HG02588 (cell line): ENCODE measurements around the gene GYPC.
"Not testable (repeated sequence)": the region's sequence is repeated elsewhere in the genome, so short reads cannot be mapped to it uniquely, and the experiment has no call there.

Experiments
- ATAC-seq: cut with Tn5 transposase; IDR thresholded peaks from one replicate; pipeline ENCODE4 v1.9.1; 2021; ENCODE audit warnings: mild to moderate bottlenecking, moderate library complexity; ENCODE audit not compliant: unreplicated experiment

GYPC gene

DNA sequence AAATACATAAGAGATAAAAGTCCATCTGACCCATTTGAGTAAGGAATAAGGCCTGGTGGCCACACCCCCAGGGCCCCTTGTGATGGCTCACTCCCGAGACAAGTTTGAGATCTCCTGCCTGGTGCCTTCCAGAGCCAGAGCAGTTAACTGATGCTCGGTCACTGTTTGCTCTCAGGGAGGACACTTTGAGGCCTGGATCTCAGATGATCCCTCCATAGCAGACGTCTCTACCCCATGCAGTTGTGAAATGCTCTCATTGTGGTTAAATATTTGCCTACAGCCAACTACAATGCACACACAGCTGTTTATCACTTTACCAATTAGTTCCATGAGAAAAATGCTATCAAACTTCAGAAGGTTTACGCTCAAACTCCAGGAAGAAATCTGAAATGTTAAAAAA is 12.3 kb downstream of the GYPC start:
- no peak for ATAC-seq

GRCh38 chr2:126669772-126670171 is 13.8 kb downstream of the GYPC start:
- ATAC-seq: no peak

DNA sequence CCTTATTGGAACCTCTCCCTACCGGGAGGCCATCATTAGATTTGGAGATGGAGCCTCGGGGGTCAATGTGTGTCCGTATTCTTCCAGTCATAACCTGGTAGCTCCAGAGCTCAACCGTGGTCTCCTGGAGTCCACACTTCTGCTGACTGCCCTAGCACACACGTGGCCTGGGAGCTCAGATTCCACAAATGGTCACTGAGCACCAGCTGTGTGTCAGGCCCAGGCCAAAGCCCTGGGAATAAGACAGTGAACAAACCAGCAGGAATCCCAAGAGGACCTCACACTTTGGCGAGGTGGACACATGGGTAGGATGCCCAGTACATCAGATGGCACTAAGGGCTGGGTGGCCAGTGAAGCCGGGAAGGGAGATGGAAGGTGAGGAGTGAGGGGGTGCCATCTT is 15.5 kb downstream of the GYPC start:
- ATAC-seq: no peak

GRCh38 chr2:126672980-126673605 is 17.1 kb downstream of the GYPC start:
- ATAC-seq: no peak

GRCh38 chr2:126674075-126674744 is 18.3 kb downstream of the GYPC start:
- no peak for ATAC-seq

- no peak for ATAC-seq
Measured at GRCh38 chr2:126675637-126676036, 19.7 kb downstream of the GYPC start.

DNA sequence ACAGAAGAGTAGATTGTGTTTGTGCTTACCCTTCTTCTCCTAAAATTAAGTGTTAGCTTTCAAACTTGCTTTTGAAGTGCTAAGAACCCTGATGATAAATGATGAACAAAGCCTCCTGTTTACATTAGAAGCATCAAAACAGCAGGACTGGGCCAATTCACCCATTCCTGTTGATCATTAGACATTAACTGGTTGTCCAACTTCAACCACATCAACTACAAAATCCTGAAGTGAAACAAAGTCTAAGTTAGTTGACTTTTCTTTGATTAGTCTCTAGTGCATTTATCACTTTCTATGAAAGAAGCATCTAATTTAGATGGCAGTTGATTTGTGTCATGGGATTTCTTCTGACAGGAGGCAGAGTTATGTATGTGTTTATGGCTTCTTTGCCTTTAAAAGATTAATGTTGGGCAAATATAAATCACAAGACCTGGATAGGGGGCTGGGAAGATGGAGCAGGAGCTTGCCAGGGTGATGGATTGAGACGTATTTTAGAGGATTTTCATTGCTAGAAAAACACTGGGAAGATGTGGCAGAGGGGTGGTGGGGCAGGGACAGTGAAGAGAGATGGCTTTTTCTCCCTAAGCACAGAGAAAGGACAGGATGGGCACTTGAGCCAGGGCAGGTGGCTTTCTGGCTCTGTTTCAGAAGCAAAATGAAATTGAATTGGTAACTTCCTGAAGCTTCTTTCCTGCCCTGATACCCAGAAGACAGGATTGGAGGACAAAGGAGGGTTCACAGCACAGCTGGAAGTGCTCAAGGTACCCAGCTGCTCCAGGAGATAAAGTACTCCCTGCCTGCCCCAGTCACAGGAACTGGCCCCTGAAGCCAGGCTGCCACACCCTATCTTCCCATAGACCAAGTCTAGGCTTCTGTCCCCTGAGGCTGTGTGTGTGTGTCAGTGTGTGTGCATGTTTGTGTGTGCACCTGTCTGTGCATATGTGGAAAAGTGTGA is 20.5 kb downstream of the GYPC start:
- no peak for ATAC-seq

GRCh38 chr2:126677176-126677538 is 21.2 kb downstream of the GYPC start:
- no peak for ATAC-seq

DNA sequence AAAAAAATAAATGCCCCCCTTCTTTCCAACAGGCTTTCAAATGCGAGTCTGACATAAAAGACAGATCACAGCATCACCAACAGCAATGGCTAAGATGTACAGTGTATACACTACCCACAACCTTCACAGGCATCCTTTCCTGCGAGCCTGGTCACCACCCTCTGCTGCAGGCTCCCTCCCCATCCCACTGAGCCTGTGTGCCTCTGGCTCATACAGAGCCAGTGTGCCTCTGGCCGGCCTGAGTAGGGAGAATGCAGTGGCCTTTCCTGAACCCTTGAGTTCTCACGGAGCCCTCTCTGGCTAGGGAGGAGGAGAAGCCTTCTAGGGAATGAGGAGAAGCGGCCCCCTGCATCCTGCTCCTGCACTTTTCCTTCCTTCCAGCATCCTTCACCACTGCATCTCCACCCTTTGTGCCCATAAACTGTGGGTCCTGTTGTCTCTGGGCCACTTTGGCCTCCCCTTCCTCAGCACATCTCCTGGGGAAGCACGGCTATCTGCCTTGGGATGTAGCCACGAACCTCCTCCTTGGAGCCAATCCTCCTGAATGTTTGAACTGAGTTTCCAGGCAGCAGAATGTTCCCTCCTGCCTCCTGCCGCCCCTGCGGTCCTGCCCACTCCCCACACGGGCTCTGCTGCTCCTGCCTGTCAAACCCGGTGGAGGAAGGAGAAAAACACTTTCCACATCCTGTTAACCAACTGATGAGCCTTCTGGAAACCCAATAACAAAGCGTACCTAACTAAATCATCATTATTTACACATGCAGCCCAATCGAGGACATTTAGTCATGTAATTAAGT is 22.5 kb downstream of the GYPC start:
- ATAC-seq: no peak

- no peak for ATAC-seq
Measured at GRCh38 chr2:126679094-126679713, 23.2 kb downstream of the GYPC start.

- no peak for ATAC-seq
Measured at GRCh38 chr2:126681505-126681904, 25.5 kb downstream of the GYPC start.

GRCh38 chr2:126685629-126686028 is 29.7 kb downstream of the GYPC start:
- ATAC-seq: no peak

DNA sequence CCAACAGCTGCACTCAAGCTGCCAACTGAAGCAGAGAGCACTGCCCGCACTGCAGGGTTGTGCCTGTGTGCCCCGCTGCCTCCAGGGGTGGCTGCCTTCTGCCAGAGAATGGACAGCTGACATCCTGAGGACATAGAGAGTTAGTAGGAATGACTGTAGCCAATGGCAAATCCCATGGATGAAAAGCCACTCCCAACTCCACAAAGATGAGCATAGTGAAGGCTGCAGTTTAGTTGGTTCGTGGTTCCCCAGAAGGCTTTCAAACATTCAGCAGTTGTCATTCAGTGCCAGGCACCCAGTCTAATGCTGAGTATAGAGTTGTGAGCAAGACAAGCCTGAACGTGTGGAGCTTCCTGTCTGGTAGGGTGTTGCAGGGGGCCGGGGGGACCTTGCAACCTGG is 30.3 kb downstream of the GYPC start:
- ATAC-seq: no peak

DNA sequence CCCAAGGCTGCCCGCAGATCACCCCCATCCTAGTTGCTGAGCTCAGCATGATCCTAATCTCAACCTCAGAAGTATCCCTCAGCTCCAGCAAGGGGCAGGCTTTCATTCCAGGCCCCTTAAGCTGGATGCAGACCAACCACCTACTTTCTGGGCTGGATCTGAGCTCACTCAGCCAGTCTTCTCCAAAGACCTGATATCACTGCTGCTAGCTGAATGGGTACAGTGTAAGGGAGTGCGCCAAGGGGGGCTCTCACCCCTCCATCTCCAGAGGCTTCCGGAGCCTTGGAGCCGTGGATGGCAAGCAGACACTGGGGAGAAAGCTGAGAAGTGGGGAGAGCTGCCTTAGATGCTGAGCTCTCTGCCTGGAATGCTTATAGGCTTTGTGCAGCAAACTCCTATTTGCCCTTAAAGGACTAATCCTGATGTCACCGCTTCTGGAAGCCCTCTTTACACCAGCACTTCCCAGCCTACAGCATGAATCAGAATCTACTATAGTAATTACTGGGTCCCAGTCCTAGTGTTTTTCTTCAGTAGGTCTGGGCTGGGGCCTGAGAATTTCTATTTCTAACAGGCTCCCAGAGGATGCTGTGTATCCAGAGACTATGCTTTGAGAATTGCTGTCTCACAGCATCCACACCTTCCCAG is 31.0 kb downstream of the GYPC start:
- ATAC-seq: no peak

DNA sequence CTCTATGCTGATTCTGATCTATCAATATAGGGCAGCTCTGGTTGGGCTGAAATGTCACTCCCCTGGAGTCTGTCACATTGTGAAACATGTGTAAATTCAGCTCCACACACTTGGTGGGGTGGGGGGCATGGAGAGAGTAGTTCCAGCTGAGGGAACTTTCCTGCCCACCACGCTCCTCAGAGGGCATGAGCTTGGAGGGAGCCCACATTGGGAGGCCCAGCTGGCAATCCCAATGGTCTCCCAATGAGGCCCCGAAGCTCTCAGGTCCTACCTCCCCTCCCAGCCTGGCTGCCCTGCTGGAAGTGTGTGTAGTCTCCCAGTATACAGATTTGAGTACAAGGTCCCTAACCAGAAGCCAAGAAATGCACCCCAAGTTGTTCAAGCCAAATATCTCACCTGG is 31.5 kb downstream of the GYPC start:
- no peak for ATAC-seq

GRCh38 chr2:126688594-126688993 is 32.6 kb downstream of the GYPC start:
- ATAC-seq: not testable (repeated sequence)

DNA sequence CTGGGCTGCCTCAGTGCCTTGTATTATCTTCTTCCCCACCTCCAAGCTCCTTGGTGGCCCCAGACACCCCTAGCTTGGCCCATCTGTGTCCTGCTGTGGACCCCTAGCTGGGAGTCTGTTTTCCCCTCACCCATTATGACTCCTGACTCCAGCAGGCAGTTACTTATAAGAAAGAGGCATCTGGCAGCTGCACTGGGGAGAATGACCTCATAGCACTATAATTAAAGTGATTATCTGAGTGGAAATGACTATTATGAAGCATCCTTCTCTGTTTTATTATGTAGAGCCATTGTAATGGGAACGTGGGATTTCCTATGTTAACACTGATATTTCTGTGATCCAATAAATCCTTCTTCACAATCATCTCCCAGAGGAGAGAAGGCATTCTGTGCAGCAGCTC is 36.3 kb downstream of the GYPC start:
- ATAC-seq: not testable (repeated sequence)

DNA sequence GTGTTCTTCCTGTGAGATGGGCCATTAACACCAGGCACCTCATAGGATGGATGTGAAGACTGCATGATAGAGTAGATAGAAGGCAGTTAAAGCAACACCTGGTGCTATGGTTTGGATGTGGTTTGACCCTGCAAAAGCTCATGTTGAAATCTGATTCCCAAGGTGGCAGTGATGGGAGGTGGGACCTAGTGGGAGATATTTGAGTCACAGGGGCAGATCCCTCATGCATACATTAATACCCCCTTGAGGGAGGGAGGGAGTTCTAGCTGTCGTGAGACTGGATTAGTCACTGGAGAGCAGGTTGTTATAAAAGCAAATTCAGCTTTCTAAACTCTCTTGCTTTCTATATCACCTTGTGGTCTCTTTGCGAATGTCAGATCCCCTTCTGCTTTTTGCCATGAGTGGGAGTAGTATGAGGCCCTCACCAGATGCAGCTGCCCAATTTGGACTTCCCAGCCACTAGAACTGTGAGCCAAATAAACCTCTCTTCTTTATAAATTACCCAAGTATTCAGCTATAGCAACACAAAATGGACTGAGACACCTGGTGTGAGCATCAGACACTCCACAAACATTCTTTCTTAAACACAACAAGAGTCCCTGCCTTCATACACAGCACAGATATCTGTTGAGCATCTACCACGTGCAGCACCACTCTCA is 37.1 kb downstream of the GYPC start:
- not testable (repeated sequence) for ATAC-seq
